H1 (cell line): ENCODE measurements around the gene DHX57. TPM values are rescaled to one million over a fixed set of nuclear protein-coding genes. Genes with fewer than 3 reads are reported as not detected.

Experiments
- CTCF ChIA-PET: fragments of 300-600 bp; sonication (Branson Sonifier 250); formaldehyde crosslinking; loops from one replicate; lab custom pipeline; 2021; ENCODE audit not compliant: partially characterized antibody; lab: Charles Lee
- POLR2A ChIA-PET: fragments of 300-600 bp; sonication (Branson Sonifier 250); formaldehyde crosslinking; loops from one replicate; lab custom pipeline; 2021; ENCODE audit warnings: inconsistent platforms; ENCODE audit not compliant: partially characterized antibody; lab: Charles Lee
- DNase-seq, 2 experiments: peaks; one replicate each; pipeline versions ENCODE4 v3.0.0 to v3.0.0-alpha.2; 2010 to 2022; ENCODE audit warnings: low spot score in 2 of 2, low read depth in 1 of 2, mixed read lengths in 1 of 2
- FAIRE-seq: peaks from 2 replicates; lab custom pipeline; 2011; peaks lifted over from hg19 to GRCh38; lab: Jason Lieb, UNC
- H2AFZ ChIP-seq: 2 replicates; pipeline ENCODE4 v1.8.1; 2012; ENCODE audit warnings: low read length, inconsistent platforms
- H2AK5ac ChIP-seq: 2 replicates; pipeline ENCODE4 v1.6.1; 2013; ENCODE audit warnings: low read depth, low read length
- H2BK120ac ChIP-seq: replicated peaks from 2 replicates; pipeline ENCODE3; 2013; ENCODE audit warnings: low read depth, low read length, inconsistent platforms
- H2BK12ac ChIP-seq: 2 replicates; pipeline ENCODE4 v1.6.1; 2013; ENCODE audit warnings: low read depth, low read length
- H2BK15ac ChIP-seq: 2 replicates; pipeline ENCODE4 v1.6.1; 2013; ENCODE audit warnings: low read length
- H2BK20ac ChIP-seq: 2 replicates; pipeline ENCODE4 v1.6.1; 2013; ENCODE audit warnings: low read length
- H2BK5ac ChIP-seq: 2 replicates; pipeline ENCODE4 v1.6.1; 2013; ENCODE audit warnings: low read depth, low read length
- H3K14ac ChIP-seq: 2 replicates; pipeline ENCODE4 v1.6.1; 2013; ENCODE audit warnings: inconsistent platforms; ENCODE audit not compliant: insufficient read length
- H3K18ac ChIP-seq: 2 replicates; pipeline ENCODE4 v1.6.1; 2013; ENCODE audit warnings: low read length; ENCODE audit errors: extremely low read depth
- H3K23ac ChIP-seq: 2 replicates; pipeline ENCODE4 v1.6.1; 2013; ENCODE audit warnings: inconsistent platforms; ENCODE audit not compliant: insufficient read length
- H3K23me2 ChIP-seq: 2 replicates; pipeline ENCODE4 v1.6.1; 2013; ENCODE audit warnings: low read depth, low read length
- H3K27ac ChIP-seq: 2 replicates; pipeline ENCODE4 v1.6.1; 2011; ENCODE audit warnings: low read depth, low read length, inconsistent platforms
- H3K27me3 ChIP-seq, 4 experiments: replicated peaks in 1 of 4; 1 replicate in 1 of 4; 2 replicates in 3 of 4; pipeline versions ENCODE4 v1.6.1 to v1.8.1; 2011 to 2013; ENCODE audit warnings: low read length in 3 of 4, mild to moderate bottlenecking in 3 of 4, inconsistent platforms in 2 of 4, mixed read lengths in 2 of 4, moderate library complexity in 1 of 4; ENCODE audit not compliant: control insufficient read depth in 3 of 4, insufficient read depth in 3 of 4; ENCODE audit errors: extremely low read depth in 1 of 4
- H3K36me3 ChIP-seq, 4 experiments: 2 replicates each; pipeline versions ENCODE4 v1.6.1 to v1.8.1; 2011 to 2013; ENCODE audit warnings: mild to moderate bottlenecking in 4 of 4, low read length in 3 of 4, moderate library complexity in 2 of 4, control low read depth in 1 of 4, inconsistent platforms in 1 of 4; ENCODE audit not compliant: insufficient read depth in 4 of 4, control insufficient read depth in 2 of 4
- H3K4ac ChIP-seq: replicated peaks from 2 replicates; pipeline ENCODE3; 2013; ENCODE audit warnings: low read length, low read depth, mixed read lengths, inconsistent platforms; ENCODE audit not compliant: insufficient read length
- H3K4me1 ChIP-seq, 4 experiments: replicated peaks in 1 of 4; 1 replicate in 1 of 4; 2 replicates in 3 of 4; pipeline versions ENCODE4 v1.6.1 to v1.8.1; 2011 to 2013; ENCODE audit warnings: low read length in 3 of 4, inconsistent platforms in 2 of 4, mixed read lengths in 1 of 4; ENCODE audit not compliant: insufficient read depth in 4 of 4, control insufficient read depth in 3 of 4
- H3K4me2 ChIP-seq, 2 experiments: 2 replicates each; pipeline versions ENCODE4 v1.6.1 to v1.8.1; 2011 to 2013; ENCODE audit warnings: low read depth in 2 of 2, low read length in 2 of 2, control low read depth in 1 of 2, inconsistent platforms in 1 of 2, mild to moderate bottlenecking in 1 of 2; ENCODE audit not compliant: insufficient read depth in 1 of 2
- H3K4me3 ChIP-seq, 4 experiments: fragments of 200-600, 300-600 bp in 1 of 4; sonication (generic), shearing (Covaris generic), sonication (Bioruptor Twin) in 1 of 4; 2 replicates each; pipeline versions ENCODE4 v1.5.1 to v1.8.1; 2011 to 2016; ENCODE audit warnings: low read length in 4 of 4, low read depth in 3 of 4, control low read depth in 2 of 4, inconsistent platforms in 2 of 4, mild to moderate bottlenecking in 2 of 4, mixed read lengths in 1 of 4, moderate library complexity in 1 of 4; ENCODE audit not compliant: insufficient read depth in 2 of 4; ENCODE audit errors: extremely low read depth in 1 of 4
- H3K56ac ChIP-seq: replicated peaks from 2 replicates; pipeline ENCODE3; 2013; ENCODE audit warnings: low read depth, mild to moderate bottlenecking, mixed read lengths, low read length, inconsistent platforms; ENCODE audit not compliant: insufficient read length
- H3K79me1 ChIP-seq: 2 replicates; pipeline ENCODE4 v1.6.1; 2013; ENCODE audit warnings: low read depth, low read length, control low read depth
- H3K79me2 ChIP-seq, 2 experiments: 2 replicates each; pipeline versions ENCODE4 v1.6.1 to v1.8.1; 2012 to 2013; ENCODE audit warnings: low read length in 2 of 2, mild to moderate bottlenecking in 2 of 2, inconsistent platforms in 1 of 2; ENCODE audit not compliant: insufficient read depth in 2 of 2, control insufficient read depth in 1 of 2
- H3K9ac ChIP-seq, 4 experiments: replicated peaks in 1 of 4; 1 replicate in 1 of 4; 2 replicates in 3 of 4; pipeline versions ENCODE4 v1.6.1 to v1.8.1; 2011 to 2013; ENCODE audit warnings: low read depth in 3 of 4, low read length in 3 of 4, control low read depth in 2 of 4, mild to moderate bottlenecking in 2 of 4, moderate library complexity in 2 of 4, inconsistent platforms in 1 of 4; ENCODE audit errors: extremely low read depth in 1 of 4
- H3K9me3 ChIP-seq, 2 experiments: 2 replicates each; pipeline versions ENCODE4 v1.6.1 to v1.8.1; 2012 to 2013; ENCODE audit warnings: mild to moderate bottlenecking in 2 of 2, moderate library complexity in 2 of 2, control low read depth in 1 of 2, inconsistent platforms in 1 of 2, low read depth in 1 of 2, low read length in 1 of 2, mixed read lengths in 1 of 2; ENCODE audit not compliant: insufficient read depth in 2 of 2
- H4K20me1 ChIP-seq, 2 experiments: replicated peaks in 1 of 2; 2 replicates each; pipeline versions ENCODE3 to v1.8.1; 2011 to 2013; ENCODE audit warnings: inconsistent platforms in 2 of 2, low read length in 2 of 2, mild to moderate bottlenecking in 1 of 2; ENCODE audit not compliant: insufficient read depth in 2 of 2, control insufficient read depth in 1 of 2
- H4K5ac ChIP-seq: 2 replicates; pipeline ENCODE4 v1.6.1; 2013; ENCODE audit warnings: low read length, low read depth, mixed read lengths, inconsistent platforms; ENCODE audit not compliant: insufficient read length
- H4K8ac ChIP-seq: 2 replicates; pipeline ENCODE4 v1.8.0; 2013; ENCODE audit warnings: mild to moderate bottlenecking, moderate library complexity, low read length, inconsistent platforms; ENCODE audit not compliant: insufficient read depth; ENCODE audit errors: extremely low read depth
- H4K91ac ChIP-seq: replicated peaks from 2 replicates; pipeline ENCODE3; 2013; ENCODE audit warnings: low read length, mixed read lengths, inconsistent platforms; ENCODE audit not compliant: insufficient read length
- BACH1 ChIP-seq: IDR thresholded peaks from 2 replicates; pipeline ENCODE4 v1.6.1; 2012; ENCODE audit warnings: low read length, improper control_type of control experiment
- CBX5 ChIP-seq: fragments of 300-800, 300-1000 bp; sonication (generic); IDR thresholded peaks from 2 replicates; pipeline ENCODE4 v1.7.1; 2016; ENCODE audit warnings: antibody characterized with exemption, low read length, low read depth
- CEBPB ChIP-seq: IDR thresholded peaks from 2 replicates; pipeline ENCODE4 v1.6.1; 2012; ENCODE audit warnings: low read depth, low read length
- CHD1 ChIP-seq: IDR thresholded peaks from 2 replicates; pipeline ENCODE4 v1.6.1; 2012; ENCODE audit warnings: low read depth, low read length, improper control_type of control experiment
- FOSL1 ChIP-seq: IDR thresholded peaks from 2 replicates; pipeline ENCODE4 v1.6.1; 2011; ENCODE audit warnings: mild to moderate bottlenecking, low read depth, low read length, moderate library complexity; ENCODE audit not compliant: insufficient read depth
- JUN ChIP-seq: IDR thresholded peaks from 2 replicates; pipeline ENCODE4 v1.6.1; 2011; ENCODE audit warnings: low read depth, mild to moderate bottlenecking, improper control_type of control experiment, low read length
- KDM5A ChIP-seq: fragments of 200-600 bp; IDR thresholded peaks from 2 replicates; pipeline ENCODE4 v1.7.1; 2012; ENCODE audit warnings: mild to moderate bottlenecking, low read length, inconsistent platforms, mixed read lengths
- MAFK ChIP-seq: IDR thresholded peaks from 2 replicates; pipeline ENCODE4 v1.6.1; 2012; ENCODE audit warnings: low read depth, mild to moderate bottlenecking, improper control_type of control experiment, low read length
- NANOG ChIP-seq: IDR thresholded peaks from 2 replicates; pipeline ENCODE4 v1.6.1; 2011; ENCODE audit warnings: low read length, low read depth, mild to moderate bottlenecking, inconsistent platforms; ENCODE audit not compliant: insufficient read depth, poor library complexity, severe bottlenecking
- PHF8 ChIP-seq: fragments of 200-600 bp; sonication (generic); conservative IDR thresholded peaks from 2 replicates; pipeline ENCODE4 v1.7.1; 2012; ENCODE audit warnings: low read depth, mild to moderate bottlenecking, inconsistent platforms, low read length, moderate library complexity
- SP1 ChIP-seq: IDR thresholded peaks from 2 replicates; pipeline ENCODE4 v1.6.1; 2011; ENCODE audit warnings: low read depth, low read length
- TCF12 ChIP-seq: IDR thresholded peaks from 2 replicates; pipeline ENCODE4 v1.6.1; 2011; ENCODE audit warnings: low read depth, mild to moderate bottlenecking, low read length
- TEAD4 ChIP-seq: IDR thresholded peaks from 2 replicates; pipeline ENCODE4 v1.6.1; 2012; ENCODE audit warnings: low read depth, low read length, inconsistent platforms, mixed read lengths
- YY1 ChIP-seq: IDR thresholded peaks from 2 replicates; pipeline ENCODE4 v1.6.1; 2011; ENCODE audit warnings: low read depth, mild to moderate bottlenecking, low read length
- polyA plus RNA-seq, 7 experiments: library from polyadenylated mRNA; depleted of rRNA in 3 of 7; stranded (reverse) in 5 of 7; unstranded in 2 of 7; fragments of >200 nt in 5 of 7; fragments of 200-250 nt in 2 of 7; gene quantifications; 1 replicate in 5 of 7; 2 replicates in 1 of 7; 4 replicates in 1 of 7; pipeline versions ENCODE4 v1.2.1 to v1.2.3, GENCODE V29; 2011 to 2013; ENCODE audit warnings: missing spikeins in 2 of 7, mixed read lengths in 2 of 7
- total RNA-seq: library from RNA; stranded (reverse); fragmentation: NEBNext Ultra II Directional; extraction: Animal tissue kit (Norgen Biotek cat#: 25700); gene quantifications from 2 replicates; pipeline ENCODE4 v1.2.1, GENCODE V29; 2021
- TF ChIP-seq, protein P1 (sequence below): IDR thresholded peaks from 2 replicates; pipeline ENCODE4 v1.6.1; 2011; ENCODE audit warnings: low read length, improper control_type of control experiment

DHX57 gene
- total and polyA plus RNA-seq, 2 of the 8 experiments (the other 6 are each of a cell fraction or from before 2014, with no cell fraction given): 10.7 to 32.9 TPM

DNA sequence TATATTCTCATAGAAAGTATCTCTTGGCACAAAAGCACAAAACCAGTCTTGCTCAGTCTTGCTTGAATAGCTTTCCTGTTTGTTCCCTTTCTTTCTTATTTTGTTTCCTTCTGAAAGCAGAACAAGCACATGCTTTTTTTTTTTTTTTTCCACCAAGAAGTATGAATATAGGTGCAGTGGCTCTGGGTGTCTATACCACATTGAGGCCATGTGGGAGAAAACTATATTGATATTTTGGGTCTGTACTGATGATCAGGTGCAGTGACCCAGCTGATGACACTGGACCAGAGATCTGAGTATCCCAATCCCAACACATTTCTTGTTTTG is 69.0 kb downstream of the DHX57 start:
- no peak overlapping the region for H2AK5ac ChIP-seq
- no peak overlapping the region for H2BK15ac ChIP-seq
- no peak overlapping the region for H3K18ac ChIP-seq
- no peak overlapping the region for H3K4ac ChIP-seq
- H3K27me3 ChIP-seq: no peaks in the 10 kb centered on the region
- H3K56ac ChIP-seq: no peak overlapping the region
- ChIA-PET POLR2A (interaction anchor here (1.9 to 3.5 kb wide), 2 partner anchors 56 to 62 kb away, joined by 7 to 12 read pairs; partner anchors contain the start of gene SRSF7), CTCF (interaction anchor here (0.6 kb wide), 1 partner anchor 12 kb away, joined by 4 read pairs; no protein-coding TSS in a partner anchor)
- no peaks in the 10 kb centered on the region for H3K23me2 ChIP-seq
- no peak overlapping the region for H4K91ac ChIP-seq
- no peak overlapping the region for H2BK20ac ChIP-seq
- peaks cover 0 to 1% of the 10 kb centered on the region in 2 experiments for H4K20me1 ChIP-seq
- no peak overlapping the region for H3K4me3 ChIP-seq
- H2AFZ ChIP-seq: no peak overlapping the region
- H3K4me2 ChIP-seq: no peak overlapping the region
- no peak overlapping the region for H3K23ac ChIP-seq
- no peaks in the 10 kb centered on the region for H3K79me2 ChIP-seq
- peaks cover 2 to 26% (median 13%) of the 10 kb centered on the region in 4 experiments; a peak in 7 of 8 replicates for H3K36me3 ChIP-seq
- H3K9me3 ChIP-seq: no peaks in the 10 kb centered on the region
- H4K5ac ChIP-seq: no peak overlapping the region
- H3K27ac ChIP-seq: no peak overlapping the region
- no peak overlapping the region for H4K8ac ChIP-seq
- H3K4me1 ChIP-seq: no peaks in the 10 kb centered on the region
- no peak overlapping the region for H3K9ac ChIP-seq
- DNase-seq (no peak), FAIRE-seq (no peak)
- H2BK120ac ChIP-seq: no peak overlapping the region
- no peaks in the 10 kb centered on the region for H3K79me1 ChIP-seq
- H3K14ac ChIP-seq: no peak overlapping the region
- H2BK5ac ChIP-seq: no peak overlapping the region
- H2BK12ac ChIP-seq: no peak overlapping the region
- TF ChIP-seq TEAD4 (no peak), CEBPB (no peak), TCF12 (no peak), CBX5 (no peak), FOSL1 (no peak), PHF8 (no peak), YY1 (no peak), CHD1 (no peak), NANOG (no peak), KDM5A (no peak), SP1 (no peak), MAFK (no peak), BACH1 (no peak), JUN (no peak)
- TF ChIP-seq, protein P1, sequence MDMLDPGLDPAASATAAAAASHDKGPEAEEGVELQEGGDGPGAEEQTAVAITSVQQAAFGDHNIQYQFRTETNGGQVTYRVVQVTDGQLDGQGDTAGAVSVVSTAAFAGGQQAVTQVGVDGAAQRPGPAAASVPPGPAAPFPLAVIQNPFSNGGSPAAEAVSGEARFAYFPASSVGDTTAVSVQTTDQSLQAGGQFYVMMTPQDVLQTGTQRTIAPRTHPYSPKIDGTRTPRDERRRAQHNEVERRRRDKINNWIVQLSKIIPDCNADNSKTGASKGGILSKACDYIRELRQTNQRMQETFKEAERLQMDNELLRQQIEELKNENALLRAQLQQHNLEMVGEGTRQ: no peak
